HG03558 (cell line): ENCODE measurements around the gene SFMBT2.
"Not testable (repeated sequence)": the region's sequence is repeated elsewhere in the genome, so short reads cannot be mapped to it uniquely, and the experiment has no call there.

ENCODE experiments used
- ATAC-seq: cut with Tn5 transposase; IDR thresholded peaks from one replicate; pipeline ENCODE4 v1.9.1; 2021; ENCODE audit warnings: moderate number of reproducible peaks; ENCODE audit not compliant: unreplicated experiment; ENCODE audit errors: extremely low read depth

The SFMBT2 gene

GRCh38 chr10:7405637-7406036 lies 5.2 kb downstream of the SFMBT2 start:
- ATAC-seq: no peak

DNA sequence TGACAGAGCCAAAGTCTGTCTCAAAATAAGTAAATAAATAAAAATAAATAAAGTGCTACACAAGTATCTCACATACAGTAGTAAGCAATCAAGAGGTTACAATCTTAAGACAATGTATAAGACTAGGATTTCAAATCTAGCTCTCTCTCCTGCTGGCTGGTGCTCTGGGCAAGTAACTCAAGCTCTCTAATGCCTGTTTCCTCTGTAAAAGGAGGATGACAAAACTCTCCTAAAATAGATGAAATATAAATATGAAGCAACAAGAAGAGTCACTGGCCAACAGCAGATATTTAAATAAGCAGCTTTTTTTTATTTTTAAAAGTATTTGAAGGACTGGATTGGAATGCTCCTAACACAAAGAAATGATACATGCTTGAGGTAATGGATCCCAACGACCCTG lies 7.2 kb downstream of the SFMBT2 start:
- ATAC-seq: no peak

GRCh38 chr10:7401782-7402181 lies 9.1 kb downstream of the SFMBT2 start:
- ATAC-seq: no peak

- ATAC-seq: no peak
Measured at GRCh38 chr10:7401156-7401555, 9.7 kb downstream of the SFMBT2 start.

GRCh38 chr10:7400068-7400715 lies 10.6 kb downstream of the SFMBT2 start:
- no peak for ATAC-seq

DNA sequence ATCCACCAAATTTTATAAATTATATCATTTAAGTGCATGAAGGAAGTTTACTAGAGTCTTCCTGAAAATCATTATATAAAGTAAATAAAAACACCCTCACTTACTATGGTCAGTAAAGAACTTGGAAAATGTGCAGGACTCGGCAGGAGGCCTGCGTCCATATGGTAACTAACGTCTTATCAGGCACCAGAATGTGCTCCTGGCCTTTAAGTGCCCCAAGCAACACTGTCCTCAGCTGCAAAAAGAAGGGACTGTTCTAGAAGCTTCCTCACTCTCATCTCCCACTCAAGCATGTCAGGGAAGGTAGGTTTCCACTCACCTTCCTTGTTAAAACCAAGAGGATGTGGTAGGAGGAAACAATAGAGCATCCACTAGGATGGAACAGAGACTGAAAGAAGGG lies 11.3 kb downstream of the SFMBT2 start:
- ATAC-seq: no peak

GRCh38 chr10:7397049-7398035 lies 13.5 kb downstream of the SFMBT2 start:
- no peak for ATAC-seq

- ATAC-seq: not testable (repeated sequence)
Measured at GRCh38 chr10:7392301-7392700, 18.5 kb downstream of the SFMBT2 start.

GRCh38 chr10:7391748-7392147 lies 19.1 kb downstream of the SFMBT2 start:
- no peak for ATAC-seq

DNA sequence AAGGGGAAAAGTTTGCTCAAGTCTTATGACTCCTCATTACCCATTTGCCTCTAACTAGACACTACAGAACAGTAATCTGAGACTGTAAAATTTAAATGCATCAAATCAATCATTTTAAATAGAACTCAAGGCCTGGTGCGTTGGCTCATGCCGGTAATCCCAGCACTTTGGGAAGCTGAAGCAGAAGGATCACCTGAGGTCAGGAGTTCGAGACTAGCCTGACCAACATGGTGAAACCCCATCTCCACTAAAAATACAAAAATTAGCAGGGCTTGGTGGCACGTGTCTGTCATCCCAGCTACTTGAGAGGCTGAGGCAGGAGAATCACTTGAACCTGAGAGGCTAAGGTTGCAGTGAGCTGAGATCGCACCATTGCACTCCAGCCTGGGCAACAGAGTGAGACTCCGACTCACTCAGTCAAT lies 20.1 kb downstream of the SFMBT2 start:
- not testable (repeated sequence) for ATAC-seq

GRCh38 chr10:7389844-7390243 lies 21.0 kb downstream of the SFMBT2 start:
- no peak for ATAC-seq

GRCh38 chr10:7389346-7389745 lies 21.5 kb downstream of the SFMBT2 start:
- ATAC-seq: no peak

DNA sequence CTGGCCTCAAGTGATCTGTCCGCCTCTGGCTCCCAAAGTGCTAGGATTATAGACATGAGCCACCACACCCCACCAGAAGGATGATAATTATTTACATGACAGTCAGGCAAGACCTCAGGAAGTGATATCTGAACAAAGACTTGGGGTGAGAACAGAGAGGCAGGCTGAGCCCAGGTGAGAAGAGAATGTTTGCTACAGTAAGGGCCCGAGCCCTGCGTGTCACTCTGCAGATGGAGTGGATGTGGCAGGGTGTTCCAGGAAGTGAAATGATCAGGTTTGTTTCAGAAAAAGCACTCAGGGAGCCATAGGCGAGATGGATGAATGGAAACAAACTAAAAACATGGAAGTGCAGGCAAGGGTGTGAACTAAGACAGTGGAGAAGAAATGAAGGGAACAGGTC lies 22.2 kb downstream of the SFMBT2 start:
- no peak for ATAC-seq

DNA sequence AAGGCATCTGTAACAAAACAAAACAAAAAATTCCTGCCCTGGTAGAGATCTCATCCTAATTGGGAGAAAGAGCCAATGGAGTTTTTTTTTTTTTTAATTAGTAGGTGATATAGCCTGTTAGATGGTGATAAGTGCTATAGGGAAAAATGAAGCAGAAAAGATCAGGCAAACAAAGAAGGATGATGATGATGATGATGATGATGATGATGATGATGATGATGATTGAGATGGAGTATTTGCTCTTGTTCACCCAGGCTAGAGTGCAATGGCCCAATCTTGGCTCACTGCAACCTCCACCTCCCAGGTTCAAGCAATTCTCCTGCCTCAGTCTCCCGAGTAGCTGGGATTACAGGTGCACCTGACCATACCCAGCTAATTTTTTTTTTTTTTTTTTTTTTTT lies 22.7 kb downstream of the SFMBT2 start:
- not testable (repeated sequence) for ATAC-seq

GRCh38 chr10:7385114-7385513 lies 25.7 kb downstream of the SFMBT2 start:
- no peak for ATAC-seq

- ATAC-seq: no peak
Measured at GRCh38 chr10:7383442-7383841, 27.4 kb downstream of the SFMBT2 start.

DNA sequence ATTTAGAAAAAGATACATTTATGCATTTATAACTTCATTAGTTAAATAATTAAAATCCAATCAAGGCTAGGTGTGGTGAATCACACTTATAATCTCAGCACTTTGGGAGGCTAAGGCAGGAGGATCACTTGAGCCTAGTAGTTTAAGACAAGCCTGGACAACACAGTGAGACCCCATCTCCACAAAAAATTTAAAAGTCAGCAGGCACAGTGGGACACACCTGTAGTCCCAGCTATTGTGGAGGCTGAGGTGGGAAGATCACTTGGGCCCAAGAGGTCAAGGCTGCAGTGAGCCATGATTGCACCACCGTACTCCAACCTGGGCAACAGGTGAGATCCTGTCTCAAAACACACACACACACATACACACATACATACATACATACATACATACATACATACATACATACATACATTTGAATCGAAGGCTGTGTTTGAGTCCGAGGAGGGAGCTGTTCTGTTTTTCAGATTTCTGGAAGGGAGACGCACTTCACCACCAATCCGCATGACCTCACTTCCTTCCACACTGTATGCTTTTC lies 30.1 kb downstream of the SFMBT2 start:
- no peak for ATAC-seq

DNA sequence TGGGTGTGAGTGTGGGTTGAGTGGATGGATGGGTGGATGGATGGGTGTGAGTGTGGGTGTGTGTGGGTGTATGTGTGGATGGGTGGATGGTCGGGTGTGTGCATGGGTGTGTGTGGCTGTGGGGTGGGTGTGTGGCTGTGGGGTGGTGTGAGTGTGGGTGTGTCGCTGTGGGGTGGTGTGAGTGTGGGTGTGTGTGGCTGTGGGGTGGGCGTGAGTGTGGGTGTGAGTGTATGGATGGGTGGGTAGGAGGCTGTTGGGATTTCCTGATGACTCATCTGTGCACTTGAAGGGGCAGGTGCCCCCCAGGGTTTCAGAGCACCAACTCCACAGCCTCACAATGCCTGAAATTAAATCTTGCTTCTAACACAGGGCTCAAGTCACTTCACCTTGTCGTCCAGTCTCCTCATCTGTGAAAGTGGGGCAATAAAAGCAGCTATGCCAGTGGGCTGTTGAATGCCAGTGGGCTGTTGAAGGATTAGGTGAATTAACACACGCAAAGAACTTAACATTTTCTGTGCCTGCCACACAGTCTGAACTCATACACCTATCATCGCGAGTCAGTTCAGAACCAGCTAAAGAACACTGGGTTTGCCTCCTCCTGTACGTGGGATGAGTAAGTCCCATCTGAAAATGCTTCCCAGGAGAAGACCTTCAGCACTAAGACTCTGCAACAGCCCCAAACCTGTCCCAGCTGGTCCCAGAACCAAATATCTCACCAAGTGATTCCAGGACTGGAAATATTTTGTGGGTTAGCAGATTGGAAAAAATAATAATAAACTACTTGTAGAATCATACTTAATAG lies 32.0 kb downstream of the SFMBT2 start:
- ATAC-seq: no peak

- no peak for ATAC-seq
Measured at GRCh38 chr10:7377614-7378248, 33.1 kb downstream of the SFMBT2 start.

- ATAC-seq: no peak
Measured at GRCh38 chr10:7374795-7375194, 36.0 kb downstream of the SFMBT2 start.
